ENCODE data around the gene ST6GAL1.

- TF ChIP-seq EZH2phosphoT487 (IDR thresholded peaks at IDR 0.05; ENCODE audit: unreplicated experiment): no peak
- TF ChIP-seq POLR2AphosphoS5 (IDR thresholded peaks at IDR 0.05; ENCODE audit: low read depth): no peak
- no peak for TF ChIP-seq CTCF (conservative IDR thresholded peaks at IDR 0.05; ENCODE audit: low read depth in 2 of 2)
- no peak for TF ChIP-seq EZH2 (IDR thresholded peaks at IDR 0.05; ENCODE audit: low read depth, unreplicated experiment)
- no peak for TF ChIP-seq REST (IDR thresholded peaks at IDR 0.05; ENCODE audit: unreplicated experiment)
- no peak for TF ChIP-seq ETS1 (IDR thresholded peaks at IDR 0.05)
- TF ChIP-seq JUNB (IDR thresholded peaks at IDR 0.05; ENCODE audit: unreplicated experiment): no peak
- TF ChIP-seq CREB1 (CRISPR knock-in tag; IDR thresholded peaks at IDR 0.05; ENCODE audit: low read depth): no peak
- no peak for TF ChIP-seq ZNF114 (CRISPR knock-in tag; IDR thresholded peaks at IDR 0.05)
- TF ChIP-seq STAT1 (IDR thresholded peaks at IDR 0.05; ENCODE audit: unreplicated experiment): no peak
- TF ChIP-seq NANOG (IDR thresholded peaks at IDR 0.05; ENCODE audit: borderline replicate concordance): no peak
- no peak for TF ChIP-seq ZNF331 (CRISPR knock-in tag; IDR thresholded peaks at IDR 0.05; ENCODE audit: low read depth)
- no peak for TF ChIP-seq ZNF462 (CRISPR knock-in tag; IDR thresholded peaks at IDR 0.05)
These were observed 191.9 kb downstream of the ST6GAL1 start for GRCh38 chr3:187122261-187122660.
